ENCODE data around the gene ALCAM.

ALCAM gene

DNA sequence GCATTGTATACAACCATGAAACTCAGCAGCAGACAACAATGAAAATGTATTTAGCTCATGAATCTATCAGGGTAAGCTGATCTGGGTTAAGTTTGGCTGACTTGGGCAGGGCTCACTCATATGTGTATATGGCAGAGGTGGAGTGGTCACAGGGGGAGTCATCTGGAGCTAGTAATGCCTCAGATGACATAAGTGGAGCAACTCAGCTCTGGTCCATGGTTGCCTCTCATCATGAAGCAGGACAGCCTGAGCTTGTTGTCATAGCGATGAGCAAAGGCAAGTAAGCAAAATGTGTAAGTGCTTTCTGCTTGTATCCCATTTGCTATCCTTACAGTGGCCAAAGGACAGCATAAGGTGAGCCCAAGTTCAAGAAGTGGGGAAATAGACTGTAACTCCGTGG, 64.5 kb downstream of the ALCAM start:
- no peak for FAIRE-seq

DNA sequence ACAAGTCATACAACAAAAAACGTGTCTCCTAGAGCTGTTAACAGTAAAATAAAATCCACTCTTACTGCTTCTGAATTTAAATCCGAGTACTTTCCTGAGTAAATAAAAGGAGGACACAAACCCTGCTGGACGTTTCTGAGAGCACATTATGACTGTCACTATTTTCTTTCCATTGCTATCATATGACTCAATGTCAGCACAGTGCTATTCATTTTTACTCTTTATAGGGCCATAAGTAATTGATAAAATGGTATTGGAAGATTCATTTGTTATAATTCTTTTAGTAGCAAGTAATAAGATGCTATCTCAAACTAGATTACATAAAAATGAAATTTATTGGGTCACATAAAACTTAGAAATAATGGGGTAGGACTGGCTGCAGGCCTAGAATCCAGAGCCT, 68.6 kb downstream of the ALCAM start:
- FAIRE-seq, result no peak

DNA sequence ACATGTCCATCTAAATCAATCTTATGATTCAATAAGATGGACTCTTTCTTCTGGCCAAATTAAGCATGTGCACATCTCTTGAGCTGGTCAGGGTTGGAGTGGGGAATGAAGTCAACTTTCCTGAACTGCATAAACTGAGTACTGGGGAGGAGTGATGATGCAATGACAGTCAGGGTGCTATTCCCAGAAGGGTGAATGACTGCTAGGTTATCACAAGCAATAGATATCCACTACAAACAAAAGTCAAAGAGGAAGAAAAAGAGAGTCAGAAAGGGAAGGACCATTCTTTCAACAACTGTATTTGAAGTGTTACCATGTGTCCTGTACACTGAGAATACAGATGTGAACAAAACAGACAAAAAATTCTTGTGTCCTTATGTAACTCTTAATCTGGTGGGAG, 70.0 kb downstream of the ALCAM start:
- no peak for FAIRE-seq

DNA sequence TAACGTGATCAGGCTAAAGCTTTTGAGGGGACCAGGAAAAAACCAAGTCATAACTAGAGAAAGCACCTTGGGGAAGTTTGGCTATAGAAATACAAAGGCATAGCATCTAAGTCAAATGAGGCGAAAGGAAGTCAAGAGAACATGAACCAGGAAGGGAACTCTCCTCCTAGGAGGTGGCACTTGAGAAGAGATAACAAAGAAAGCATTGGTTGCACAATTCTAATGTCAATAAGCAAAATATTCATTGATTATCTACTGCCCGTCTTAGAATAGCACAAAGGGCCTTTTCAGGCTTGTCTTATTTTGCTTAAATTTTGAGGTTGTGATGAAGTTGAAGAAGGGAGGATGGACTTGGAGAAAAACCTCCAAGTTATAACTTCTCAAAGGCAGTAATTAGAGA, 73.4 kb downstream of the ALCAM start:
- no peak for FAIRE-seq

DNA sequence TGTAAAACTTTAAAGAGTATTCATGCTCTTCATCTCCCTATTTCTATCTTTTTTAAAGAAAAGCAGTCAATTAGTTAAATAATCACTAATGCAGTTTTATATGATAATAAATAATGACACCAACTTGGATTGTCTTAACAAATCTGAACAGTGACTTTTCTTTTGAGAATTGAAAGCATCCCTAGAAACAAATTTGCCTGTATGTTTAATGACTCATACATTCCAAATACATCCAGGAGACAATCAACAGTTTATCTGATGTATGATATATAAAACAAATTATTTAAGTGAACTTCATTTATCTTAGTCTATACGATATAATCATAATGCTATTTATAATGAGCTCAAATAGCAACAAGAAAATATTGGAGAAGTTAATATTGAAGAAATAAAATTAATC, 78.0 kb downstream of the ALCAM start:
- FAIRE-seq, result peak; percentile 3

- FAIRE-seq, result no peak
Measured at GRCh38 chr3:105448338-105448982, 81.8 kb downstream of the ALCAM start.

GRCh38 chr3:105449414-105449813, 82.7 kb downstream of the ALCAM start:
- FAIRE-seq, result no peak

DNA sequence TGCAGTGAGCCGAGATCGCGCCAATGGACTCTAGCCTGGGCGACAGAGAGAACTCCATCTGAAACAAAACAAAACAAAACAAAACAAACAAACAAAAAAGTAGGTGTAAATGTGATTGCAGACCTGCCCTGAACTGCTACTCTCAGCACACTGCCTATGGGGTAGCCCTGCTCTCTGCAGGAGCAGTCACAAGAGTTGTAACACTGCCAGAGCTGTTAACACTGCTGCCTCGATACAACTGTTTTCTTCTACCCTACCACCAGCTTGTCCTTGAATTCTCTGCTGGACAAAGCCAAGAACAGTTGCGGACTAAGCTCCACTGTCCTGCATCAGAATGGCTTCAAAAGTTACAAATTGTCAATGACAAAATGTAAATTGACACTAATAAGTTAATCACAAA, 89.3 kb downstream of the ALCAM start:
- no peak for FAIRE-seq

DNA sequence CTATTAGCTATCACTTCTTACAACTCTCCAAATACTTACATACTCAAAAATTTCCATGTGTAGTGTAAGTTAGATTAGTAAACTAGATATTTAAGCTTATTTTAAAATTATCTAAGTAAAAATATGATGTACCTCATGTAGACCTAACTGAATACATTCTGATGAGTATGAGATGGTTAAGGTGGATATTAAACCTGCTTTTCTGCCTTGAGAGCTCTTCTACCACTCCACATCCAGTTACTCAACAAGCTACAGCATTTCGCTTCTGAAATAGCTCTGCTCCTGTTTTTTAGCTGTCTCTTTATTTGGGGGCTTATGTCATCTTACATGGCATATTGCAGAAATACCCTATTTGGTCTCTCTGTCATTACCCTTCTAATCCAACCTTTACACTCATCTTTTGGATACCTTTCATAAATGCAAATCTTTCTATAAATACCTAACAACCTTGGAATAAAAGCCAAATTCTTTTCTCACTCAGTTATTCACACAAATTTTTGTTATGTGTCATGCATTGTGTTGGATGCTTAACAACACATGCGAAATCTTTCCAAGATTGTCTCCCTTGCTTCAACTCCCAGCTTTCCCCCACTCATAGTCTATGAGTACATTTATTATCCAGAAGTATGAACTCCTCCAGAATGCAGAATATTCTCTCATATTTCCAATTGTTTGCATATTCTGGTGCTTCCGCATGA, 92.0 kb downstream of the ALCAM start:
- FAIRE-seq, result no peak

GRCh38 chr3:105459566-105460290, 93.0 kb downstream of the ALCAM start:
- no peak for FAIRE-seq

DNA sequence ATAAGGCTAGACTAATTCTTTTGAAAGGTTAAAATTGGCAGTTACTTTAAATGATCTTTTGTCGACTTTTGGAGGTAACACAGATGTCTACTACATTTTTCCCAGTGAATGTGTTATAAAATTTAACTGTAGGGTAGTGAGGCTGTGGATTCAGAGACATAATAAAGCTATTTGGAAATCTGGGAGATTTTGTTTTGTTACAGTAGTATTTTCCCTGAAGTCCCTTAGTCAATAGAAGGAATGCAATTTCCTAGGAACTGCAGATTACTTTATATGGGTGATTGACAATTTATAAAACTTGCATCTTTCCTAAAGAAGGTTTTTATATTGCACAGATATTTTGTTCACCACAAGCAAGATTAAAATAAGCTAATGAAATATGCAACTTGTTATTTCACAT, 96.9 kb downstream of the ALCAM start:
- FAIRE-seq, result no peak

DNA sequence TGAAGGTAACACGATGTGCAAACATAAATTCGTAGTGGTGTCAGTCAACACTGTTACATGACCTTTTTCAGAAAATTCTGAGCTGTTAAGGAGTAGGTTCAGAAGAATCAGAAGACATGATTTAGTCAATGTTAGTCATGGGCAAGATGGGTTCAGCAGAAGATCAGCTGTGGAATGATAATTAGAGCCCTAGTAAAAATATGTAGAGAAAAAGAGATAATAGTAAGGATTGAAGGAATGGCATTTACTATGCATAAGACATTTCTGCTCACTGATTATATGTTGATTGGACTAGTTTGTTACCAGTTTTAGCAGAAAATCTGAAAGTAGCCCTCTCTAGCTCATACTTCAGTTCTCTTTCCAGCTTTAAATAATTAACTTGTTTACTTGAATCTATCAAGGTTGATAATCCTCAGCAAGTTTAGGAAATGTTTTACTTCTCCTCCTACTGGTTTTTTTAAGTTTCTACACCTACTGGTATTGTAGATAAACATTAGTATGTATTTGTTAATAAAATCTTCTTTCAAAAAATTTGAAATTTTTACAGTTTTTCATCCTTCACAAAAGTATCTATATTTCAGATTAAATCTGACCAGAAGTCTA, 98.6 kb downstream of the ALCAM start:
- no peak for FAIRE-seq

DNA sequence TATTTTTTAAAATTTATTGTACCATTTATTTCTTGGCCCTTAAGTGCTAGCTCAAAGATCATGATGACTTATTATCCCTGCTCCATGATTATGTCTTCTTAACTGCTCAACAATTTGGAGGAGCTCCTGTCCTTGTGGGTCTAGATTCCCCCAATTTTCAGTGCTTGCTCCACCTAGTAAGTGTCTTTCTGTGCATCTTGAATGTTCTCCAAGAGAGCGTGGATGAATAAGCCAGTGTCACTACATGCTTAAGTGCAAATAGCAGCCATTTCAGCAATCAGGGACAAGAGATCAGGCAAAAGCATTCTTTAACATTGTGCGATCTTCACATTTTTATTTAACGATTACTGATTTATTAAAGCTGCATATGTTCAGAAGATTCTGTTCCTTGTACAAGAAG, 99.4 kb downstream of the ALCAM start:
- no peak for FAIRE-seq

- FAIRE-seq, result no peak
Measured at GRCh38 chr3:105466495-105467404, 100.0 kb downstream of the ALCAM start.

- no peak for FAIRE-seq
Measured at GRCh38 chr3:105470851-105471250, 104.1 kb downstream of the ALCAM start.

DNA sequence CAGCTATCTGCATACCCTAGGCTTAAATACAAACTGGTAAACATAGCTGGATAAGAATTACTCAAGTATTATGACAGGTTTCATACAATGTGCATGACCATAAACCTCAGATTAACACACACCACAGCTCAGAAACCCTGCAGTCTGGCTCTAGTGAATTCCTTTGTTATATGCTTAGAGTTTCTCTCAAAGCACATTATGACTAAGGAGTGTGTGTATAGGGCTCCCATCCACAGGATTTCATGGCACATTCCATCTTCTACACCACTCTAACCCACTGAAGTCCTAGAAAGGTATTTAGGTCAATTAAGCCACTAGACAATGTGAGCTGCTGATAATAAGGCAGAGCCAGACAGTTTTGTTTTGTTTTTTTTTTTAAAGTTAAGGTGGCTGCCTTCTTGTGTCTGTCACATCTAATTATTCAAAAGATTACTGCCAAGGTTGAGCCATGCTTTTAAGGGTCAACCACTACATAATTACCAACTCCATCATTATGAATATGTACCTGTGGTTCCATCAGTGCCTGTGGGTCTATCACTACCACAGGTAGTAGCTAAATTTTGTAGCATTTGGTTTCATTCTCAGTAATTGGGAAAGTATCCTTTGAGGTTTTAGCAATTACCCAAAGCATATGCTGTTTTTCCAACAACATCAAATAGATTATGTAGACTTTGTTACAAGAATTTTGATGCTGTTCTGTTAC, 107.0 kb downstream of the ALCAM start:
- FAIRE-seq, result no peak

- FAIRE-seq, result no peak
Measured at GRCh38 chr3:105480768-105481167, 114.1 kb downstream of the ALCAM start.

- no peak for FAIRE-seq
Measured at GRCh38 chr3:105483476-105483875, 116.8 kb downstream of the ALCAM start.

DNA sequence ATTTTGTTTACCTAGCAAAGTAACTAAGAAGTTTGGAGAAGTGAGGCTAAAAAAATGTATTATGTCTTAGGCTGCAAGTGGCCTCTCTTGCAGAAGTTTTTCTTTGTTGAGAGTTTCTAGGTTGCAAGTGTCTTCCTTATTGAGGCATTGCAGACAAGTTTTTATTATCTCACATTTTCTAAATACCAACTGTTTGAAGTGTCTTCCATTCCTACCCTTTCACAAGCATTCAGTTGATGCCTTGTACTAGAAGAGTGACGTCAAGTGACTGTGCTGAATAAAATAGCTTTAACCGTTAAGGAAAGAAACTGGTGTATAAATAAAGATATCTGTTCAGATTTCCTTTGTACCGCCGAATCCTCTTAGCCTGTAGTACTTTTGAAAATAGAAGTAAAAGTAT, 123.3 kb downstream of the ALCAM start:
- FAIRE-seq, result no peak

- no peak for FAIRE-seq
Measured at GRCh38 chr3:105493305-105493892, 126.7 kb downstream of the ALCAM start.

- FAIRE-seq, result no peak
Measured at GRCh38 chr3:105495021-105495420, 128.3 kb downstream of the ALCAM start.

- no peak for FAIRE-seq
Measured at GRCh38 chr3:105496343-105496742, 129.6 kb downstream of the ALCAM start.

All from A204.1 (cell line).